Measurements from ENCODE around the gene RHOBTB3.
"Not testable (repeated sequence)": the region's sequence is repeated elsewhere in the genome, so short reads cannot be mapped to it uniquely, and the experiment has no call there.

The RHOBTB3 gene, protein sequence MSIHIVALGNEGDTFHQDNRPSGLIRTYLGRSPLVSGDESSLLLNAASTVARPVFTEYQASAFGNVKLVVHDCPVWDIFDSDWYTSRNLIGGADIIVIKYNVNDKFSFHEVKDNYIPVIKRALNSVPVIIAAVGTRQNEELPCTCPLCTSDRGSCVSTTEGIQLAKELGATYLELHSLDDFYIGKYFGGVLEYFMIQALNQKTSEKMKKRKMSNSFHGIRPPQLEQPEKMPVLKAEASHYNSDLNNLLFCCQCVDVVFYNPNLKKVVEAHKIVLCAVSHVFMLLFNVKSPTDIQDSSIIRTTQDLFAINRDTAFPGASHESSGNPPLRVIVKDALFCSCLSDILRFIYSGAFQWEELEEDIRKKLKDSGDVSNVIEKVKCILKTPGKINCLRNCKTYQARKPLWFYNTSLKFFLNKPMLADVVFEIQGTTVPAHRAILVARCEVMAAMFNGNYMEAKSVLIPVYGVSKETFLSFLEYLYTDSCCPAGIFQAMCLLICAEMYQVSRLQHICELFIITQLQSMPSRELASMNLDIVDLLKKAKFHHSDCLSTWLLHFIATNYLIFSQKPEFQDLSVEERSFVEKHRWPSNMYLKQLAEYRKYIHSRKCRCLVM

DNA sequence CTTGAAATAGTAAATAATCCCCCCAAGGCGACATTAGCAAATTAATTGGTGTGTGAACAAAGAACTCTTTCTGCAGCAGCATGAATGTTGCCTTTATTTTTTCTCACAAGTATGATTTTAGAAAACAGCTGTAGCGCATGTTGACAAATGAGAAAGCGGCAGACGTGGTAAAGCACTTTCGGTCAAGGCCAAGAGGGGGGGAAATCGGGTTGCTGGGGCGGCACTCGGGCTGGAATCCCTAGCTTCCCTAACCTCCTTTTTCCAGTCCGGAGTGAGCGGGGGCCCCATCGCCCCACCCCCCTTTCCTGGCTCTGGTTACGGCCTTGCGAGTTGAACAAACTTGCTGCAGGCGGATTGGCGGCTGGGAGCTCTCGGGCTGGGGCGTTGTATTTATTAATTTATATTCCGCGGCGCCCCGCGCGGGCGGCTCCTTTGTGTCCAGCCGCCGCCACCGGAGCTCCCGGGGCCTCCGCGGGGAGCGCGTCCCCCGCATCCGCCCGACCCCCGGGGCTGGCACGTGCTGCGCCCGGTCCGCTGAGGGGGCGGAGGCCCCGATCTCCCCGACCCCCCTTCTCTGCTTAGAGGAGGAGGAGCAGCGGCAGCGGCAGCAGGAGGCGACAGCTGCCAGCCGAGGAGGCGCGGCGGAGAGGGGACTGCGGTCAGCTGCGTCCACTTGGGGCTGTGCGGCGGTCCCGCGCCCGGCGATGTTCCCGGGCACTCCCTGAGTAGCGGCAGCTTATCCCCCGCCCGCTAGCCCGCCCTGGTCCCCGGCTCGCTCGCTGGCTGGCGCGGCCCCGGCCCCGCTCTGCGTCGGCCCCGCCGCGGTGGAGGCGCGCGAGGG lies at the start of gene RHOBTB3:
Gene RHOBTB3, plus strand, starts transcription at position 607 of the 841 bp plus-strand sequence. CDS start 347 bp downstream, outside the sequence.
- peak; percentile 10 to 66 (median 48) for DNase-seq

DNA sequence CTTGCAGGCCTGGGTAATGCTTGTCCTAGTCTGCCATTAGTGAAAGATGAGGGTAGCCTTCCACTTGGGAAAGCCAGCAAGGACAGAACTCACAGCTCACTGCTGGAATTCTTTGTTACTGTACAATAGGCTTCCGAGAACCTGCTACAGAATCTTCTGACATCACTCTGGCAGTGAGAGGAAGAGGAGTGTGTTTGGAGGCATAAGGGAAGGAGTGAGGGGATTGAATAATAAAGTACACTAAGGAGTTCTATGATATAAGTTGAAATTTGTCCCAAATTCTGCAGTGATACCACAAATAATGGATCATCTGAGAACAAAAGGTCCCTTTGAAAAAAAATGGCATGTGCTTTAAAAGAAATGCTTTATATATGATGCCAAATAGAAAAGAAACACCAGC lies 48.2 kb upstream of the RHOBTB3 start, which contains the start of gene SPATA9:
Gene SPATA9, minus strand, starts transcription at position 101 of the 400 bp plus-strand sequence. CDS start 137 bp downstream, outside the sequence.
- no peak for DNase-seq

DNA sequence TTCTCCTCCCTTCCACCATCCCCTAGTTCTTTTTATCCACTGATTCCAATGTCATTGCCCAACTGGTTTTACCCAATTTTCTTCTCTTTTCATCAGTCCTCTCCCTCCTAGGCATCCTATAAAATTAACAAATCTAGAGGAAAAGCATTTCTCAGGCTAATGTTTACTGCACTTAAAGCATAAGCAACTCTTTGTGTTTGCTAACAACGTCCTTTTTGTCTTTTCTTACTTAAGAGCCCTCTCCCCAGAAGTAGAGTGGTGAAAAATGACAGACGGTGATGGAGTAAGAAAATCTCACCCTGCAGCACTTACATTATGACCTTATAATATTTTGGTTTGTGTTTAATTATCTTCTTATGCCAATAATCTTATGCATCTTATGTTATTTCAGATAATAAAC lies 46.8 kb upstream of the RHOBTB3 start:
- no peak for DNase-seq

DNA sequence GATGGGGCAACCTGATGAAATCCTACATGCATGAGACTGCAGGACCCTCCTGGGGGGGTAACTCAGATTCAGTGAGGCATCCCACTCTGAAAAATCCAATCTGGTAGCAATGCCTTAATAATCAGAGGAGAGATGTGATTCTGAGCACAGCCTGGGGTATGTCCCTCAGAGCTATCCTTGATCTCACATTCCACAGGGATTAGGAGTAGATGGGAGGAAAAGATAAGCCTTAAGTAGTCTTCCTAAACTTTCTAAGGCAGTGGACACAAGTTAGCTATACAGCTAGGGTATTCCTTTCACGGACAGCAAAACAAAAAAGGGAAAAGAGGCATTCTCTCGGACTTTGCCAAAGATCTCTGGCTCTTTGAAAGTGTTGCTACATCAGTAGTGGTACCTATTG lies 44.5 kb upstream of the RHOBTB3 start:
- no peak for DNase-seq

DNA sequence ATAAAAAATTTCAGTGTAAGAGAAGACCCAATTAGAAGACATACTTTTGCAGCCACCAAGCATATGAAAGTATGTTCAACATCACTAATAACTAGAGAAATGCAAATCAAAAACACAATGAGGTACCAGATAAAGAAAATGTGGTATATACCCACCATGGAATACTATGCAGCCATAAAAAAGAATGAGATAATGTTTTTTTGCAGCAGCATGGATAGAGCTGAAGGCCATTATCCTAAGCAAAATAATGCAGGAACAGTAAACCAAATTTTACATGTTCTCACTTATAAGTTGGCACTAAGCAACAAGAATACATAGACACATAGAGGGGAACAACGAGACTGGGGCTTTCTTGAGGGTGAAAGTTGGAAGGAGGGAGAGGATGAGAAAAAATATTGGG lies 41.5 kb upstream of the RHOBTB3 start:
- no peak for DNase-seq

DNA sequence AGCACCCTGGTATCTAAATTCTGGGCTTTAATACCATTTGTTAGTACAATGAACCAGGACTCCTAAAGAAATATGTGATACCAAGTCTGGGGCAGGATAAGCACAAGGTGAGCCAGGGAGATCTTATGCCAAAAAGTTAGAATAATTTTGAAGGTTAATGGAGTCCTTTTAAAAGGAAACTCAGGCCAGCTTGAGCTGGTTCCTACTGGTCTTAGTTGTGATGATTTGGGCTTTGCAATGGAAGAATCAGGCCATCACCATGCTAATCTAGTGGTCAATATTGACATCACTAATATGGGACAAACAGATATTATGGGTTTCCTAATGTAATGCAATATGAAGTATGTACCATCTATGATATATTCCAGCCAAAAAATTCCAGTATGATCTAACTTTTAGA lies 40.8 kb upstream of the RHOBTB3 start:
- DNase-seq, result no peak

DNA sequence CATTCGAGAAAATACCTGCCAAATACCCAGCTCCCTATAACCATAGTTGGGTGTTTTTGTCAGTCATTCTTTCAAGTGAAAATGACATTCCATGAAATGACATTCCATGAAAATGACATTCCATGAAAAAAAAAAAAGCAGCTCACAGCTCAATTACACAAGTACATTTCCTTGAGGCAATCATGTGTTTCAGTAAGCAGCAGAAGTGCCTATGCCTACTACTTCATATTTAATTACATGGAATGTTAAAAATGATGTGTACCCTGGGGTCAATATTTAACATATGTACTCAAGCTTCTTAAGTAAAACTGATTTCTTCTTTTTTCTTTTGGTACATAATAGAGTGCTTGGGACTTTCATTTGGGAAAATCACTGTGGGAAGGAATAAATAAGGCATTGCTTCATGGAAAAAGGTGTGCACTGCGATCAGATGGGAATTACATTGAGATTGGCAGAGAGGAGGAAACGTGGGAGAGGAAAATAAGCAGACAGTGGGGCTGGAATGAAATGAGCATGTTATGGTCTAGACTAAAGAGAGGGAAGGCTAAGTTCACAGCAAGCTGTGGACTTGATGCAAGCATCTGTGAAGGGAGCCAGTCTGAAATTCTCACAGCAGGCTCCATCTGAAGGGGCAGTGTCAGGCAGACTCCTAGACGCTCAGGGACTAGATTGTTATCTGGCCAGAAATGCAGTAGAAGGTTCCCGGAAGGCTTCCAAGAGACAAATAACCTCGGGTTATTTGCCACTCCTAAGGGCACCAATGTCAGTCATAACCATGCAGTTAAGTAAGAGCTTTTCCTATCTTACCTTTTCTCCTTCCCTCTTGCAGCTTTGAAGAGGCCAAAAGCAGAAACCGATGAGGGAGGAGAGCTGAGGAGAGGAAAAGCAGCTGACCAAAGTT lies 33.1 kb upstream of the RHOBTB3 start:
- no peak for DNase-seq

DNA sequence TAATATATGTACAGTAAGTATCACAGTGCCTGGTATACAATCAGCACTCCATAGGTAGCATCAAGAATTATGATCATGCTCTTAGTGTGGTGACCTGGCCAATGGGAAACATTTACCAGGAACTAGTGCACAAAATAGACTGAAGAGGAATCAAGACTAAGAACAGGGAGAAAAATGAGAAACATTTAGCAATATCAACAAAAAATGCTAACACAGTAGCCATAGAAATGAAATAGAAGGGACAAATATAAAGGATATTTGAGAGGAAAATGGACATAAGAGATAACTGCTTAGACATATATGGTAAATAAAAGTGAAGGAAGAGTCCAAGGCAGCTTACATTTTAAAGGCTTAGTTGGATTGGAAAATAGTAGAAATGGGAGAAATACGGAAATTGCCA lies 31.8 kb upstream of the RHOBTB3 start:
- DNase-seq, result no peak

DNA sequence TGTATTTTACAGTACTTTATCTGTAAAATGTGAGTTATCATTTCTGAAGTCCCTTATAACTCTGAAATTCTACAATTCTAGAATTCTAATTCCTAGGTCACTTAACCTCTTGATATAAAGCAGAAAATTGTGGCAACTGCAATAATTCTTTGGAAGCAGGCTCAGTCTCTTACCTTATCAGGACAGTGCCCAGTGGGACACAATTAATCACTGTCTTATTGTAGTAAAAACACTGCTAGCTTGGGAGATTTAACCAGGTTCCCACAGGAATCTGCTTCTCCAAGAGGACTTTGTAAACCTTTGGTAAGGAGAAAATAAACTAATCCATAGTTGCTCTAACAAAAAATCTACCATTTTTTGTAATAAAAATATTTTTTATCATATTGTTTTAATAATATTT lies 30.1 kb upstream of the RHOBTB3 start:
- DNase-seq, result no peak

DNA sequence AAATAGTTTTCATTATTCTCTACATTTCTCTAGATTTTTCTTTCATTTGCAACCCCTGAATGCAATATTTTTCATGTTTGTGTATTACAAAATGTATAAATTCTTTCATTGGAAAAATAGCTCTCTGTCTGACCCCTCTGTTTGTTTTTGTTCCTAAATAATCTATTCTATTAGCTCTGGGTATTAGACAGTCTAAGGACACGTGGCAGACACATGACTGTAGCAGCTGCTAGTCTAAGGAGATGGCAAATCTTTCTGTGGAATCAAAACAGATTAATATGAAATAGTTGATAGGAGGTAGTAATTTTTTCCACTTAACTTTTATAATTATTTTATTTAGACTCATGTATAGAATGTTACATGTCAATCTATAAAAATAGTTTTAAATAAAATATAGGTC lies 27.0 kb upstream of the RHOBTB3 start:
- no peak for DNase-seq

DNA sequence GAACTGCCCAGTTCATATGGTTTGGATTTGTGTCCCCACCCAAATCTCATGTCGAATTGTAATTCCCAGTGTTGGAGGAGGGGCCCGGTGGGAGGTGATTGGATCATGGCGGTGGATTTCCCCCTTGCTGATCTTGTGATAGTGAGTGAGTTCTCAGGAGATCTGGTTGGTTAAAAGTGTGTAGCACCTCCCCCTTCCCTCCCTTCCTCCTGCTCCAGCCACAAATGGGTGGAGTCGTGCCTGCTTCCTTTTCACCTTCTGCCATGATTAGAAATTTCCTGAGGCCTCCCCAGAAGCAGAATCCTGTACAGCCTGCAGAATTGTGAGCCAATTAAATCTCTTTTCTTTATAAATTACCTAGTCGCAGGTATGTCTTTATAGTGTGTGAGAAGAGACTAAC lies 24.9 kb upstream of the RHOBTB3 start:
- DNase-seq, result not testable (repeated sequence)

DNA sequence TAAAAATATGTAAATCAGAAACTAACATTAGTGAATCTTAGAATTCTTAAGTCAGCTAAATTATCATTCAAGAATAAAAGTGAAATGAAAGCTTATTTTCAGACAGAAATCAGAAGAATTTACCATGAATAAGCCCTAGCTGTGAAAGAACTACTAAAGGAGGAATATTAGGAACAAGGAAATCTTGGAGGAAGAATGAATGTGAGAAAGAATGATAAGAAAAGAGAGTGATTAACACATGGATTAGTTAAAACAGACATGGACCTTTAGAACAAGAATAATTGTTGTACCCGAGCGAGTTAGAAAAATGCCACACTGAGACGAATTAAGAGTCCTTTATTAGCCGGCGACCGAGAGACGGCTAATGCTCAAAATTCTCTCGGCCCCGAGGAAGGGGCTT lies 24.1 kb upstream of the RHOBTB3 start:
- DNase-seq, result no peak

DNA sequence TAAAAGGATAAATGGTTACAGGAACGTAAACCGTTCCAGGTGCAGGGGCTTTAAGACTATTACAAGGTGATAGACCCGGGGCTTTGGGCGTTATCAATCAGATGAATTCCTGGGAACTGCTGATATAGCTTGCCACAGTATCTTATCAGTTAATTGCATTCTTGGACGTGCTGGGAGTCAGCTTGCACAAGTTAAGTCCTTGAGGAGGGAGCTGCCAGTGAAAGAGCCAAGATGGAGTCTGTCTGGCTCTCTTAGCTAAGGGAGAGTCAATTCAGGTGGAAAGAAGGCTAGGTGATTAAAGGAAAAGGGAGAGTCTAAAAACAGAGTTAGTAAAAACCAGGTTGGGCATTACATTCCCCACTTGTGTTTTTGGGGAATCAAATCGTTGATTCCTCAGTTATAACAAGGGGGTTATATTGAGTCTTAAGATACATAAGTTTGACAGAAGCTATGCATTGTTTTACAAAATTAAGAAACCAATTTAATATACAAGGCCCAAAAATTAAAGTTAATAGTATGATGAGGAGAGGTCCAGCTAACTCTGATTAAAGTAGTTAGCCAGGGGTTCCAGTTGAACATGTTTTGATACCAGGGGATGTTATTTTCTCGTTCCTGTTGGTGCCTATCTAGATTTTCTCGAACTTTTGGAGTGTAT lies 23.5 kb upstream of the RHOBTB3 start:
- DNase-seq, result not testable (repeated sequence)

DNA sequence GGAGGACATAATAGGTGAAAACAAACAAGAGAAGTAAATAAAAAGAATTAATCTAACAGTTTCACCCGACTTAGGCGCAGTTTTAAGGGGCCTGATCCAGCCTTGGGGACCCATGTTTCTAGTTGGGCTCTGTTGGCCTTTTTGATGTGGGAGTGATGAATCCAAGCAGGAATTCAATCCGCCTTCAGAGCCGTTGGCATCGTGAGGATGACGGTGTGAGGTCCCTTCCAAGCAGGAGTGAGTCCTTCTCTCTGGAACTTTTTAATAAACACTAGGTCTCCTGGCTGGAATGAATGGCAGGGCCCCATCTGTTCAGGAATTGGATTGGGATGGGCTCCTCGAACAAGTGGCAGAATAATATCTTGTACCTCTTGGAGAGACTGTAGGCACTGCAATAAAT lies 22.3 kb upstream of the RHOBTB3 start:
- no peak for DNase-seq

DNA sequence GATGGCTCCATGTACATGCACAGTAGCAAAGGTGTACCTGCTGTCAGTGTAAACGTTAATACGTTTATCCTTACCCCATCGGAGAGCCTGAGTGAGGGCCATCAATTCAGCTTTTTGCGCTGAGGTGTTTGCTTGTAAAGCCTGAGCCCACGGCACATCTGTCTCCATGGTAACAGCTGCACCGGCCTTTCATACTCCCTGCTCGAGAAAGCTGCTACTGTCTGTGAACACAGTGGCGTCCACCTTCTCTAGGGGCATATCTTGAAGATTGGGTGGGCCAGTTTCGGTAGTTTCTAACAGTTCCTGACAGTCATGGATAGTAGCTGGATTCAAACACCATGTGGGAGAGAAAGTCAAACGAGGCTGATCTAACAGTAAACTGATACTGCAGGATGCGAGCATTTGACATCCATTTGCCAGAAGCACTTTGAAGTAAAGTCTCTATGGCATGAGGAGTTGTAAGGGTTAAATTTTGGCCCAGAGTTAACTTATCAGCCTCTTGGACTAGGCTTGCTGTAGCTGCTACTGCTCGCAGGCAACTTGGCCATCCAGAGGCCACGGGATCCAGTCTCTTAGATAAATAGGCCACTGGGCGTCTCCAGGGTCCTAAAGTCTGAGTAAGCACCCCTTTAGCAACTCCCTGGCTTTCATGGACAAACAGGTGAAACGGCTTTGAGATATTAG lies 21.0 kb upstream of the RHOBTB3 start:
- DNase-seq, result no peak

DNA sequence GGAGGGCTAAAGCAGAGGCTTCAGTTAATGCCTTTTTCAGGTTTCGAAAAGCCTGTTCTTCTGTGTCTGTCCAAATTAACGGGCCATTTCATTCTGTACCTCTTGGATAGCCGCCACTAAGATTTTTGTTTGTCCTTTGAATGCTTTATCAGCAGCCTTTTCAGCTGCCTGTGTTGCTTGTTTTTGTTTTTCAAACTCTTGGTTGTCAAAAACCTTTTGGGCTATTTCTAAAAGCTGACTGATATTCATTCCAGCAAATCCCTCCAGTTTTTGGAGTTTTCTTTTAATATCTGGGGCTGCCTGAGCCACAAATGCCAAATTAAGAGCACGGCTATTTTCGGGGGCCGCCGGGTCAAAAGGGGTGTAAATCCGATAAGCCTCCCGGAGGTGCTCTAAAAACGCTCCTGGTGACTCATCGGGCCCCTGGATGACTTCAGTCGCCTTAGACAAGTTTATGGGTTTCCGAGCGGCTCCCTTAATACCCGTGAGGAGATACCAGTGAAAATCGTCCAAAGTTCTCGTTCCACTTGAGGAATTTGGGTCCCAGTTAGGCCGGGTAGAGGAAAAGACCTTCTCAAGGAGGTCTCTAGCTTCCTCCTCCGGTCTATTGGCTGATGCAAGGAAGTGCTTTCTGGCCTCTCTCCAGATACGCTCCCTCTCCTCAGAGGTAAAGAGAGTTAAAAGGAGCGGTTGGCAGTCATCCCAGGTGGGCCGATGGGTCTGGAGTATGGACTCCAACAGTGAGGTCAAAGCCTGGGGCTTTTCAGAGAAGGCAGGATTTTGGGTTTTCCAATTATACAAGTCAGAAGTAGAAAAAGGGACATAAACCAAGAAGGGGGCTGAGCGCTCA lies 20.3 kb upstream of the RHOBTB3 start:
- not testable (repeated sequence) for DNase-seq

DNA sequence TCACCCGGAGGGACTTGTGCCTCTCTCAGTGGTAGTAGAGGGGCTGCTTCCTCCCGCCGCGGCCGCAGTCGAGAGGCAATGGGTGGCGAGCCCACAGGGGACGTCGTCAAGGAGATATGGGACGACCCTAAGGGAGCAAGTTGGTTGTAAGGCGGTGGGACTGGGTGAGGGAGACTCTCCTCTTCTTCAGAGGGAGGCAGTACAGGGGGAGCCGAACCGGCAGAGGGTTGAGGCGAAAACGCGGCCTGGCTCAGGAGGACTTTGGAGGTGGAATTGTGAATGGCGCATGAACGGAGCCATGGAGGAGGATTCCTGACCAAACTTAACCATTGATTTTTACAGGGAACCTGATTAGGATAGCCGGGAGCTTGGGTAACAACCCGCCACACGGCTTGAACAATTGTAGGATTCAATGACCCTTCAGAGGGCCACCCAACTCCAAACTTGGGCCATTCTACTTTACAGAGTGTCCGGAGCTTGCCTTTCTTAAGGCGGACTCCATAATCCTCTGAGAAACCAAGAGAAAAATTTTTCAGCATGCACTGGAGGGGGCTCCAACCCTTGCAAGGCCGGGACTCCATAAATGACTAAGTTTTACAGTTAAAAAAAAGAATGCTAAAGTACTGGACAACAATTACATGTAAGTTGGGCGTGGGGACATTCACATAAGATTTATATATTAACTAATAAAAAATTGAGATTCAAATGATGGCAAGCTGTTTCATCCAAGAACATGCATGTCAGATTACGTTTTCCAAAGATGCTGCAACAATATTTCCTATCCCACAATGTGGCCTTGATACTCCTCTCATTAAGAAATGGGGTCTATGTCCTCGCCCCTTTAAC lies 19.4 kb upstream of the RHOBTB3 start:
- DNase-seq, result no peak

DNA sequence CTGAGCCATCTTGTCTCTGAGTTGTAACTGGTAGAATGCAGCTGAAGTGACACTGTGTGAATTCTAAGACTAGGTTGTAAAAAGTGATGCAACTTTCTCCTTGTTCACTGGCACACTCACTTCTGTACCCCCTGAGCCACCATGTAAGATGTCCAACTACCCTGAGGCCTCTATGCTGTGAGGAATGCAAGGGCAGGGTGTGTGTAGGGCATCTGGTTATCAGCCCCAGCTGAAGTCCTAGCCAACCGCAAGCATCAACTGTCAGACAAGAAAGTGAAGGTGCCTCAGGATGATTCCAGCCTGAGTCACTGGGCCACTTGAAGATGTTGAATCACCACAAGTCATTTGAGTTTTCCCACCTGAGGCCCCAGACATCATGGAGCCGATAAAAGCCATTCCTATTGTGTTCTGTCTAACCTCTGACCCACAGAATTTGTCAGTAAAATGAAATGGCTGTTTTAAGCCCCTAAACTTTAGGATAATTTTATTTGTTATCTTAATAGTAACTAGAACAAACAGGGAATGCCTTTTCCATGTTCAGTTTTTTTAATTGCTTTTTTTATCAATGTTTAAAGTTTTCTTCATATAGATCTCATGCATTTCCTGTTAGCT lies 18.7 kb upstream of the RHOBTB3 start:
- no peak for DNase-seq

DNA sequence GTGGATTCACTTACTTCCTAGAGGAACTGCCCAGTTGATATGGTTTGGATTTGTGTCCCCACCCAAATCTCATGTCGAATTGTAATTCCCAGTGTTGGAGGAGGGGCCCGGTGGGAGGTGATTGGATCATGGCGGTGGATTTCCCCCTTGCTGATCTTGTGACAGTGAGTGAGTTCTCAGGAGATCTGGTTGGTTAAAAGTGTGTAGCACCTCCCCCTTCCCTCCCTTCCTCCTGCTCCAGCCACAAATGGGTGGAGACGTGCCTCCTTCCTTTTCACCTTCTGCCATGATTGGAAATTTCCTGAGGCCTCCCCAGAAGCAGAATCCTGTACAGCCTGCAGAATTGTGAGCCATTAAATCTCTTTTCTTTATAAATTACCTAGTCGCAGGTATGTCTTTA lies 17.9 kb upstream of the RHOBTB3 start:
- DNase-seq, result not testable (repeated sequence)
